ENCODE data around the gene TPD52L1.

Gene TPD52L1

GRCh38 chr6:125310994-125311649 is 157.5 kb downstream of the TPD52L1 start:
- peak; percentile 54 for DNase-seq

GRCh38 chr6:125312478-125312877 is 158.9 kb downstream of the TPD52L1 start:
- DNase-seq = no peak

GRCh38 chr6:125312950-125313349 is 159.4 kb downstream of the TPD52L1 start:
- DNase-seq = no peak
